K562 (cell line): Measurements from ENCODE around the gene PTPRB. TPM values are rescaled to one million over a fixed set of nuclear protein-coding genes. Genes with fewer than 3 reads are reported as not detected.
A peak's percentile ranks its signal among the peaks of the same experiment; 100 is the strongest.

Source experiments
- ATAC-seq: fragments of 200-7000 bp; cut with Tn5 transposase; 3 replicates; pipeline ENCODE4 v1.9.1; 2020; ENCODE audit warnings: moderate library complexity
- BruUV-seq: library from RNA; stranded (reverse); fragments of 400-500 nt; replicated peaks from 2 replicates; lab custom pipeline; 2021; lab: Mats Ljungman, UMichigan
- CTCF ChIA-PET: fragments of 300-600 bp; formaldehyde crosslinking; extraction: SDS; loops from one replicate; lab custom pipeline; 2021; ENCODE audit warnings: low intra/inter-chr PET ratio; lab: Yijun Ruan, JAX
- POLR2A ChIA-PET: fragments of 300-600, 350-650 bp; sonication (Branson Sonifier 250); formaldehyde crosslinking; extraction: SDS; loops from one replicate; lab custom pipeline; 2021; ENCODE audit warnings: antibody characterized with exemption, inconsistent platforms; lab: Yijun Ruan, JAX
- DNase-seq, 4 experiments: peaks; one replicate each; pipeline versions ENCODE4 v3.0.0 to v3.0.0-alpha.2; 2011 to 2018; ENCODE audit warnings: low spot score in 3 of 4, mixed read lengths in 3 of 4; ENCODE audit errors: extremely low read depth in 1 of 4
- FAIRE-seq: peaks from 2 replicates; lab custom pipeline; 2011; peaks lifted over from hg19 to GRCh38; lab: Jason Lieb, UNC
- H2AFZ ChIP-seq: 2 replicates; pipeline ENCODE4 v1.6.0; 2011; ENCODE audit warnings: low read depth, low read length, control low read depth, inconsistent platforms
- H3K27ac ChIP-seq: fragments of 200-600 bp; 3 replicates; pipeline ENCODE4 v1.8.0; 2011; ENCODE audit warnings: low read depth, mild to moderate bottlenecking, control low read depth, inconsistent platforms, low read length, moderate library complexity, mixed read lengths; ENCODE audit errors: extremely low read depth
- H3K27me3 ChIP-seq, 2 experiments: fragments of 300-600 bp in 1 of 2; 2 replicates in 1 of 2; 3 replicates in 1 of 2; pipeline versions ENCODE4 v1.6.0 to v1.8.0; 2011; ENCODE audit warnings: inconsistent platforms in 2 of 2, low read length in 2 of 2, mild to moderate bottlenecking in 1 of 2, mixed read lengths in 1 of 2, moderate library complexity in 1 of 2; ENCODE audit not compliant: control insufficient read depth in 2 of 2, insufficient read depth in 2 of 2
- H3K36me3 ChIP-seq: fragments of 300-600 bp; 3 replicates; pipeline ENCODE4 v1.8.0; 2011; ENCODE audit warnings: mild to moderate bottlenecking, low read length, inconsistent platforms; ENCODE audit not compliant: control insufficient read depth, insufficient read depth
- H3K4me1 ChIP-seq, 2 experiments: fragments of 200-600 bp in 1 of 2; replicated peaks in 1 of 2; 2 replicates in 1 of 2; 3 replicates in 1 of 2; pipeline versions ENCODE4 v1.5.1 to v1.8.0; 2011; ENCODE audit warnings: inconsistent platforms in 2 of 2, low read length in 2 of 2, mild to moderate bottlenecking in 1 of 2, mixed read lengths in 1 of 2, moderate library complexity in 1 of 2; ENCODE audit not compliant: control insufficient read depth in 2 of 2, insufficient read depth in 2 of 2
- H3K4me2 ChIP-seq: 2 replicates; pipeline ENCODE4 v1.6.1; 2011; ENCODE audit warnings: low read length, control low read depth, inconsistent platforms, mixed read lengths; ENCODE audit not compliant: insufficient read depth
- H3K4me3 ChIP-seq: fragments of 200-600 bp; sonication (generic), shearing (Covaris generic); 2 replicates; pipeline ENCODE4 v1.5.1; 2016; ENCODE audit warnings: control low read depth, inconsistent platforms
- H3K79me2 ChIP-seq: fragments of 200-600 bp; 3 replicates; pipeline ENCODE4 v1.8.0; 2011; ENCODE audit warnings: low read length, inconsistent platforms; ENCODE audit not compliant: control insufficient read depth, insufficient read depth
- H3K9ac ChIP-seq, 2 experiments: 2 replicates each; pipeline versions ENCODE4 v1.6.0 to v1.6.1; 2011; ENCODE audit warnings: low read depth in 2 of 2, low read length in 2 of 2, control low read depth in 1 of 2, inconsistent platforms in 1 of 2, mild to moderate bottlenecking in 1 of 2, mixed read lengths in 1 of 2; ENCODE audit not compliant: insufficient read depth in 1 of 2
- H3K9me1 ChIP-seq: one replicate; pipeline ENCODE4 v1.6.0; 2011; ENCODE audit warnings: inconsistent platforms, mild to moderate bottlenecking, low read length, moderate library complexity; ENCODE audit not compliant: control insufficient read depth, insufficient read depth
- H3K9me3 ChIP-seq: replicated peaks from 2 replicates; pipeline ENCODE4 v1.5.1; 2011; ENCODE audit warnings: low read depth, low read length, inconsistent platforms; ENCODE audit not compliant: control insufficient read depth, insufficient read depth
- H4K20me1 ChIP-seq: replicated peaks from 2 replicates; pipeline ENCODE4 v1.6.1; 2011; ENCODE audit warnings: low read length, inconsistent platforms, mixed read lengths; ENCODE audit not compliant: control insufficient read depth, insufficient read depth
- BACH1 ChIP-seq: fragments of 200-800 bp; sonication (Bioruptor generic); IDR thresholded peaks from 2 replicates; pipeline ENCODE4 v1.6.1; 2016; ENCODE audit warnings: missing genetic modification characterization, missing compliant biosample characterization
- C11orf30 ChIP-seq: fragments of 450-650 bp; IDR thresholded peaks from 2 replicates; pipeline ENCODE4 v1.6.1; 2016; ENCODE audit warnings: low read depth, mild to moderate bottlenecking
- FOXA1 ChIP-seq: fragments of 450-650 bp; IDR thresholded peaks from 2 replicates; pipeline ENCODE4 v1.6.1; 2016; ENCODE audit warnings: mild to moderate bottlenecking, borderline replicate concordance
- MAFF ChIP-seq: IDR thresholded peaks from 2 replicates; pipeline ENCODE4 v1.6.1; 2012; ENCODE audit warnings: low read length, improper control_type of control experiment
- MAFG ChIP-seq: fragments of 450-650 bp; conservative IDR thresholded peaks from 2 replicates; pipeline ENCODE4 v1.6.1; 2016; ENCODE audit warnings: missing genetic modification characterization, missing compliant biosample characterization
- MAFK ChIP-seq: IDR thresholded peaks from 2 replicates; pipeline ENCODE4 v1.6.1; 2011; ENCODE audit warnings: low read length, improper control_type of control experiment
- NFE2 ChIP-seq: IDR thresholded peaks from 2 replicates; pipeline ENCODE4 v1.6.1; 2014; ENCODE audit warnings: antibody characterized with exemption, low read depth
- NFE2L1 ChIP-seq: fragments of 450-650 bp; IDR thresholded peaks from 2 replicates; pipeline ENCODE4 v1.6.1; 2016; ENCODE audit warnings: missing genetic modification characterization, low read depth, mild to moderate bottlenecking, missing compliant biosample characterization, moderate library complexity, borderline replicate concordance
- SMARCC2 ChIP-seq: fragments of 450-650 bp; IDR thresholded peaks from 2 replicates; pipeline ENCODE4 v1.6.1; 2017; ENCODE audit warnings: antibody characterized with exemption, moderate library complexity, mild to moderate bottlenecking, low read depth
- XRCC3 ChIP-seq: fragments of 450-650 bp; IDR thresholded peaks from 2 replicates; pipeline ENCODE4 v1.6.1; 2017; ENCODE audit warnings: mild to moderate bottlenecking, moderate library complexity
- ZNF316 ChIP-seq: fragments of 450-650 bp; IDR thresholded peaks from 2 replicates; pipeline ENCODE4 v1.6.1; 2016
- WGBS: fragments of 100-300 bp; shearing (Covaris generic); methylation state at CpG from one replicate; pipeline ENCODE4 v1.1.6; 2016; ENCODE audit warnings: low coverage, mixed read lengths; ENCODE audit not compliant: insufficient coverage; ENCODE audit errors: missing lambda C conversion rate; 5-methylcytosine and 5-hydroxymethylcytosine counted together
- in situ Hi-C: fragments of 300-500 bp; cut with MboI; formaldehyde crosslinking; loops from 4 replicates; pipeline ENCODE4 v1.15.0; 2018; ENCODE audit warnings: inconsistent platforms, mixed read lengths
- intact Hi-C: fragments of 100-400 bp; cut with micrococcal nuclease; formaldehyde crosslinking; loops from 2 replicates; pipeline ENCODE4 v1.14.2; 2022
- polyA plus RNA-seq, 8 experiments: library from polyadenylated mRNA; depleted of rRNA in 4 of 8; stranded (reverse) in 5 of 8; unstranded in 3 of 8; fragments of >200 nt; fragmentation: Nextera tagmentation in 2 of 8; fragmentation: Illumina TruSeq in 1 of 8; extraction: Ambion mirVana in 2 of 8; extraction: Trizol in 1 of 8; gene quantifications; 2 replicates each; pipeline versions ENCODE4 v1.2.1 to v1.2.3, GENCODE V29; 2011 to 2014; ENCODE audit warnings: inconsistent platforms in 1 of 8, missing spikeins in 1 of 8
- total RNA-seq, 7 experiments: library from RNA; depleted of rRNA in 6 of 7; stranded (reverse); fragments of >200 nt in 6 of 7; fragmentation: Illumina TruSeq in 2 of 7; extraction: Trizol in 2 of 7; gene quantifications; 2 replicates each; pipeline versions ENCODE4 v1.2.1 to v1.2.3, GENCODE V29; 2011 to 2021; ENCODE audit warnings: low replicate concordance in 1 of 7

Gene PTPRB
- total and polyA plus RNA-seq, 9 of the 15 experiments (the other 6 are each of a cell fraction or from before 2014, with no cell fraction given), result 0.46 to 5.9 (median 3.1) TPM

GRCh38 chr12:70561550-70561949 is 75.7 kb downstream of the PTPRB start:
- ChIA-PET CTCF (no interaction called here), POLR2A (no interaction called here)
- WGBS, result 46% methylated on average over 4 of the region's 4 CpGs
- no peaks in the 10 kb centered on the region for H3K9me3 ChIP-seq
- no peaks in the 10 kb centered on the region; the same call in 1 of the 2 replicates for H4K20me1 ChIP-seq
- in situ Hi-C loops (no loop called here), intact Hi-C loops (no loop called here)
- no peak overlapping the region for H3K9ac ChIP-seq
- no peak overlapping the region for H3K27ac ChIP-seq
- peaks cover 29% of the 10 kb centered on the region; the same call in 1 of the 3 replicates for H3K36me3 ChIP-seq
- TF ChIP-seq MAFG (tag) (peak; percentile 82), SMARCC2 (no peak), ZNF316 (peak; percentile 91), MAFK (peak; percentile 51; the same call in 1 of the 2 replicates), NFE2 (peak; percentile 55), BACH1 (tag) (0 out of 2 replicates have a peak, but pooled peaks have one; percentile 64), NFE2L1 (tag) (peak; percentile 32; the same call in 1 of the 2 replicates), FOXA1 (no peak), MAFF (peak; percentile 58; the same call in 1 of the 2 replicates), C11orf30 (peak; percentile 78), XRCC3 (no peak)
- H3K9me1 ChIP-seq, result no peaks in the 10 kb centered on the region
- no peak for FAIRE-seq
- H2AFZ ChIP-seq, result no peak overlapping the region
- no peak for ATAC-seq
- peaks cover 0 to 2% of the 10 kb centered on the region in 2 experiments; a peak in 1 of 5 replicates for H3K4me1 ChIP-seq
- peak in 1 of 4 experiments; percentile 4 for DNase-seq
- H3K79me2 ChIP-seq, result no peaks in the 10 kb centered on the region
- no peak overlapping the region for H3K4me2 ChIP-seq
- no TSS peak for BruUV-seq
- H3K27me3 ChIP-seq, result no peaks in the 10 kb centered on the region
- no peak overlapping the region for H3K4me3 ChIP-seq
